GM12878 (cell line): ENCODE data around the gene SLC2A14.

ENCODE experiments used
- CEBPB ChIP-seq, 2 experiments: fragments of 150-350 bp in 1 of 2; IDR thresholded peaks; 2 replicates each; pipeline ENCODE4 v1.6.1; 2012 to 2014; ENCODE audit warnings: low read depth in 2 of 2, low read length in 2 of 2, borderline replicate concordance in 1 of 2, inconsistent platforms in 1 of 2
- CHD4 ChIP-seq: fragments of 200-600 bp; sonication (generic); IDR thresholded peaks from 2 replicates; pipeline ENCODE4 v1.6.1; 2016; ENCODE audit warnings: mild to moderate bottlenecking
- POLR2AphosphoS5 ChIP-seq: IDR thresholded peaks from 2 replicates; pipeline ENCODE4 v1.6.1; 2011; ENCODE audit warnings: mild to moderate bottlenecking, low read length, inconsistent platforms
- RAD21 ChIP-seq: IDR thresholded peaks from 2 replicates; pipeline ENCODE4 v1.6.1; 2011; ENCODE audit warnings: mild to moderate bottlenecking, low read depth, low read length, moderate library complexity; ENCODE audit not compliant: insufficient read depth
- STAT3 ChIP-seq: IDR thresholded peaks from 2 replicates; pipeline ENCODE4 v1.6.1; 2011; ENCODE audit warnings: low read depth, low read length, improper control_type of control experiment
- TAF1 ChIP-seq: IDR thresholded peaks from 2 replicates; pipeline ENCODE4 v1.6.1; 2011; ENCODE audit warnings: mild to moderate bottlenecking, low read depth, low read length, borderline replicate concordance
- ZZZ3 ChIP-seq: IDR thresholded peaks from 2 replicates; pipeline ENCODE4 v1.6.1; 2011; ENCODE audit warnings: low read depth; ENCODE audit not compliant: control insufficient read depth, insufficient read length
- TF ChIP-seq, protein P1 (sequence below): IDR thresholded peaks from 2 replicates; pipeline ENCODE4 v1.6.1; 2012; ENCODE audit warnings: low read depth, low read length, improper control_type of control experiment
- TF ChIP-seq, protein P2 (sequence below), 3 experiments: IDR thresholded peaks in 2 of 3; conservative IDR thresholded peaks in 1 of 3; 2 replicates each; pipeline ENCODE4 v1.5.1; 2011; ENCODE audit warnings: low read depth in 3 of 3, low read length in 3 of 3, mild to moderate bottlenecking in 3 of 3, control low read depth in 2 of 3, moderate library complexity in 2 of 3, inconsistent platforms in 1 of 3, mixed read lengths in 1 of 3; ENCODE audit not compliant: control insufficient read depth in 2 of 3, insufficient read depth in 1 of 3; ENCODE audit errors: extremely low read depth in 1 of 3
- TF ChIP-seq, protein P3 (sequence below): IDR thresholded peaks from 2 replicates; pipeline ENCODE4 v1.6.1; 2012; ENCODE audit warnings: low read length, inconsistent platforms
- TF ChIP-seq, protein P4 (sequence below): fragments of 450-650 bp; IDR thresholded peaks from 2 replicates; pipeline ENCODE4 v1.6.1; 2017; ENCODE audit warnings: antibody characterized with exemption, mild to moderate bottlenecking, moderate library complexity
- TF ChIP-seq, protein P5 (sequence below): IDR thresholded peaks from 2 replicates; pipeline ENCODE4 v1.6.1; 2012; ENCODE audit warnings: low read depth, low read length, improper control_type of control experiment

GRCh38 chr12:7787574-7788293, 85.0 kb downstream of the SLC2A14 start:
- TF ChIP-seq CEBPB (IDR thresholded peaks at IDR 0.05; ENCODE audit: borderline replicate concordance in 1 of 2, low read depth in 2 of 2, low read length in 2 of 2) (no peak), TAF1 (no peak), POLR2AphosphoS5 (no peak), ZZZ3 (no peak), STAT3 (no peak), RAD21 (no peak), CHD4 (no peak)
- TF ChIP-seq, protein P1, sequence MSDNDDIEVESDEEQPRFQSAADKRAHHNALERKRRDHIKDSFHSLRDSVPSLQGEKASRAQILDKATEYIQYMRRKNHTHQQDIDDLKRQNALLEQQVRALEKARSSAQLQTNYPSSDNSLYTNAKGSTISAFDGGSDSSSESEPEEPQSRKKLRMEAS = no peak
- TF ChIP-seq, protein P2, sequence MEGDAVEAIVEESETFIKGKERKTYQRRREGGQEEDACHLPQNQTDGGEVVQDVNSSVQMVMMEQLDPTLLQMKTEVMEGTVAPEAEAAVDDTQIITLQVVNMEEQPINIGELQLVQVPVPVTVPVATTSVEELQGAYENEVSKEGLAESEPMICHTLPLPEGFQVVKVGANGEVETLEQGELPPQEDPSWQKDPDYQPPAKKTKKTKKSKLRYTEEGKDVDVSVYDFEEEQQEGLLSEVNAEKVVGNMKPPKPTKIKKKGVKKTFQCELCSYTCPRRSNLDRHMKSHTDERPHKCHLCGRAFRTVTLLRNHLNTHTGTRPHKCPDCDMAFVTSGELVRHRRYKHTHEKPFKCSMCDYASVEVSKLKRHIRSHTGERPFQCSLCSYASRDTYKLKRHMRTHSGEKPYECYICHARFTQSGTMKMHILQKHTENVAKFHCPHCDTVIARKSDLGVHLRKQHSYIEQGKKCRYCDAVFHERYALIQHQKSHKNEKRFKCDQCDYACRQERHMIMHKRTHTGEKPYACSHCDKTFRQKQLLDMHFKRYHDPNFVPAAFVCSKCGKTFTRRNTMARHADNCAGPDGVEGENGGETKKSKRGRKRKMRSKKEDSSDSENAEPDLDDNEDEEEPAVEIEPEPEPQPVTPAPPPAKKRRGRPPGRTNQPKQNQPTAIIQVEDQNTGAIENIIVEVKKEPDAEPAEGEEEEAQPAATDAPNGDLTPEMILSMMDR (IDR thresholded peaks at IDR 0.05 in 2 of 3, conservative IDR thresholded peaks at IDR 0.05 in 1 of 3; ENCODE audit: control insufficient read depth in 2 of 3, extremely low read depth in 1 of 3, insufficient read depth in 1 of 3, low read depth in 3 of 3, low read length in 3 of 3) = no peak
- TF ChIP-seq, protein P3, sequence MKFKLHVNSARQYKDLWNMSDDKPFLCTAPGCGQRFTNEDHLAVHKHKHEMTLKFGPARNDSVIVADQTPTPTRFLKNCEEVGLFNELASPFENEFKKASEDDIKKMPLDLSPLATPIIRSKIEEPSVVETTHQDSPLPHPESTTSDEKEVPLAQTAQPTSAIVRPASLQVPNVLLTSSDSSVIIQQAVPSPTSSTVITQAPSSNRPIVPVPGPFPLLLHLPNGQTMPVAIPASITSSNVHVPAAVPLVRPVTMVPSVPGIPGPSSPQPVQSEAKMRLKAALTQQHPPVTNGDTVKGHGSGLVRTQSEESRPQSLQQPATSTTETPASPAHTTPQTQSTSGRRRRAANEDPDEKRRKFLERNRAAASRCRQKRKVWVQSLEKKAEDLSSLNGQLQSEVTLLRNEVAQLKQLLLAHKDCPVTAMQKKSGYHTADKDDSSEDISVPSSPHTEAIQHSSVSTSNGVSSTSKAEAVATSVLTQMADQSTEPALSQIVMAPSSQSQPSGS = no peak
- TF ChIP-seq, protein P4, sequence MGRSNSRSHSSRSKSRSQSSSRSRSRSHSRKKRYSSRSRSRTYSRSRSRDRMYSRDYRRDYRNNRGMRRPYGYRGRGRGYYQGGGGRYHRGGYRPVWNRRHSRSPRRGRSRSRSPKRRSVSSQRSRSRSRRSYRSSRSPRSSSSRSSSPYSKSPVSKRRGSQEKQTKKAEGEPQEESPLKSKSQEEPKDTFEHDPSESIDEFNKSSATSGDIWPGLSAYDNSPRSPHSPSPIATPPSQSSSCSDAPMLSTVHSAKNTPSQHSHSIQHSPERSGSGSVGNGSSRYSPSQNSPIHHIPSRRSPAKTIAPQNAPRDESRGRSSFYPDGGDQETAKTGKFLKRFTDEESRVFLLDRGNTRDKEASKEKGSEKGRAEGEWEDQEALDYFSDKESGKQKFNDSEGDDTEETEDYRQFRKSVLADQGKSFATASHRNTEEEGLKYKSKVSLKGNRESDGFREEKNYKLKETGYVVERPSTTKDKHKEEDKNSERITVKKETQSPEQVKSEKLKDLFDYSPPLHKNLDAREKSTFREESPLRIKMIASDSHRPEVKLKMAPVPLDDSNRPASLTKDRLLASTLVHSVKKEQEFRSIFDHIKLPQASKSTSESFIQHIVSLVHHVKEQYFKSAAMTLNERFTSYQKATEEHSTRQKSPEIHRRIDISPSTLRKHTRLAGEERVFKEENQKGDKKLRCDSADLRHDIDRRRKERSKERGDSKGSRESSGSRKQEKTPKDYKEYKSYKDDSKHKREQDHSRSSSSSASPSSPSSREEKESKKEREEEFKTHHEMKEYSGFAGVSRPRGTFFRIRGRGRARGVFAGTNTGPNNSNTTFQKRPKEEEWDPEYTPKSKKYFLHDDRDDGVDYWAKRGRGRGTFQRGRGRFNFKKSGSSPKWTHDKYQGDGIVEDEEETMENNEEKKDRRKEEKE = no peak
- TF ChIP-seq, protein P5, sequence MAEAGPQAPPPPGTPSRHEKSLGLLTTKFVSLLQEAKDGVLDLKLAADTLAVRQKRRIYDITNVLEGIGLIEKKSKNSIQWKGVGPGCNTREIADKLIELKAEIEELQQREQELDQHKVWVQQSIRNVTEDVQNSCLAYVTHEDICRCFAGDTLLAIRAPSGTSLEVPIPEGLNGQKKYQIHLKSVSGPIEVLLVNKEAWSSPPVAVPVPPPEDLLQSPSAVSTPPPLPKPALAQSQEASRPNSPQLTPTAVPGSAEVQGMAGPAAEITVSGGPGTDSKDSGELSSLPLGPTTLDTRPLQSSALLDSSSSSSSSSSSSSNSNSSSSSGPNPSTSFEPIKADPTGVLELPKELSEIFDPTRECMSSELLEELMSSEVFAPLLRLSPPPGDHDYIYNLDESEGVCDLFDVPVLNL = no peak
